ENCODE measurements around the gene CCNI2.

Gene CCNI2

DNA sequence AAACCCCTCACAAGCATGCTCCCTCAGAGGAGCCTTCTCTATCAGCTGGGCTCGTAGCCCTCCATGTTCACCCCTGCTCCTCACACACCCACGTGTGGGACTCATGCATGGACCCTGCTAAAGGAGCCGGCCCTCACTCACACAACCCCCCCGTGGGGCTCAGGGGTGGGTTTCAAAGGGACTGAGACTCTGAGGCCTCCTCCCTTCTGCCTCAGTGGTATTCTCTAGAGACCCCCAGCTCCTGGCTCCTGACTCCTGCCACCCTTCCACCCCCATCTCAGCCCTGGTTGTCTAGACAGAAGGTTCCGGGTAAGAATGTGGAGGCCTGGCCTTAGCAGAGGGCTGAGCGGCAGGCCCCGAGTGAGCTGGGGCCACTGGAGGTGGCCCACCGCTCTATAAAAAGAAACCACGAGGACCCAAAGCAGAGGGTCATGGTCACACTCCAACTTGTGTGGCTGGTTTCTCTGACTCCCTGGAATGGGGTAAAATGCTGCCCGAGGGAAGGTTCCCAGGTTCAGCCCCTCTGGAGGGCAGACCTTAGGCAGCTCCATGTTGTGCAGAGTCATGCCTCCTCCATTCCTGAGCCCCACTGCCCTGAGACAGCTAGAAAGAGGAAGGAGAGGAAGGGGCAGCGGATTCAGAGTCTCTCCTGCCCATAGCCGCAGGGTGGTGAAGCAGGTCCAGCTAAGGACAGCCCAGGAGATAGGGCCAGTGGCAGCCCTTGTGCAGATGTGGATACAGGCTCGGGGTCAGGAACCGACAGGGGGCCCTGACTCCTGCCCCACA, 19.0 kb downstream of the CCNI2 start:
- no peak for DNase-seq

DNA sequence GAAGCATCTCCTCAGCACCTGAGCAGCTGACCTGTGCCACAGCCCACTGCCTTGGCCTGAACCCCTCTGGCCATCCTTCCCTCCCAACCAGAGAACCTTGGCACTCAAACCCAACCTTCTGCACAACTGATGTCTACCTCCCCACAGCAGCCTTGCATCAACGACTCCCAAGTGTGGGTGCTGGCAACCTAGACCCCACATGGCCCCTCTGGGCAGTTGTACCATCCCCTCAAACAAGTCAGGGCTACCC, 19.5 kb downstream of the CCNI2 start:
- no peak for DNase-seq

DNA sequence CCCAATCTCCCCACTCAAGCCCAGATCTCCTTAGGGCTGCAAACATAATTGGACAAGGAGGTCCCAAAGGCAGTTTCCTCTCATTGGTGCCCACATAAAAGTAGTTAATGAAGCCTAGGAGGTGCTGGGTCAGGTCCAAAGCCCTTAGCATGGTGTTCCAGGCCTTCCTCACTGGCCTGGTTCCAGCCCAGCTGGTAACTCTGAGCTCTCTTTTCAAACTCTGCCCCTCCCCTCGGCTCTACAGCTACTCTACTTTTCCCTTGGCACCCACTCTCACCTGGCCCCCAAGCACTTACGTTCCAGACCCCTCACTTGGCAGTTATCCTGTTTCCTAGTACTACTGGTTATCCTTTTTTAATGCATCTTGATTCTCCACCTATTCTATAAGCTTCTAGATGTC, 19.9 kb downstream of the CCNI2 start:
- no peak for DNase-seq

GRCh38 chr5:132768485-132768868, 21.3 kb downstream of the CCNI2 start:
- DNase-seq: no peak

GRCh38 chr5:132770476-132771159, 23.4 kb downstream of the CCNI2 start:
- no peak for DNase-seq

DNA sequence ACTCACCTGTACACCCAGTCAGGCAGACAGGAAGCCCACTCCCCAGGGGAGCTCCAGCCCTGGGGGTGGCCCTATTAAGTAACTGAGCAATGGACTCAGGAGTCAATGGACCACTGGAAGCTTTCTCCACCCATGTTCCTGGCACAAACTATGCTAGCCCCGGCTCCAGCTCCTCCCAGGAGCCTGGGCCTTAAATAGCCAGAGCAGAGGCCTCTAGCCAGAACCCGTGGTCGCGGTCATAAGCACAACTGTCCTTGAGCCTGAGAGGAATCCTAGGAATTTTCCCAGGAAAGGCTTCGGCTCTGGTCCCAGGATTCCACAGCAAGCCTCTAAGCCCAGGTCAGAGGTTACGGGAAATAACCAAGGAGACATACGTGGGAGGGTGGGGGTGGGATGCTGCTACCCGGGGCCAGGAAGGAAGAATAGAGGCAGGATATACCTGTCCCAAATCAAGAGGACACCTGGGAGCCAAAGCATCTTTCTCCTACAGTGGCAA, 24.3 kb downstream of the CCNI2 start:
- no peak for DNase-seq

DNA sequence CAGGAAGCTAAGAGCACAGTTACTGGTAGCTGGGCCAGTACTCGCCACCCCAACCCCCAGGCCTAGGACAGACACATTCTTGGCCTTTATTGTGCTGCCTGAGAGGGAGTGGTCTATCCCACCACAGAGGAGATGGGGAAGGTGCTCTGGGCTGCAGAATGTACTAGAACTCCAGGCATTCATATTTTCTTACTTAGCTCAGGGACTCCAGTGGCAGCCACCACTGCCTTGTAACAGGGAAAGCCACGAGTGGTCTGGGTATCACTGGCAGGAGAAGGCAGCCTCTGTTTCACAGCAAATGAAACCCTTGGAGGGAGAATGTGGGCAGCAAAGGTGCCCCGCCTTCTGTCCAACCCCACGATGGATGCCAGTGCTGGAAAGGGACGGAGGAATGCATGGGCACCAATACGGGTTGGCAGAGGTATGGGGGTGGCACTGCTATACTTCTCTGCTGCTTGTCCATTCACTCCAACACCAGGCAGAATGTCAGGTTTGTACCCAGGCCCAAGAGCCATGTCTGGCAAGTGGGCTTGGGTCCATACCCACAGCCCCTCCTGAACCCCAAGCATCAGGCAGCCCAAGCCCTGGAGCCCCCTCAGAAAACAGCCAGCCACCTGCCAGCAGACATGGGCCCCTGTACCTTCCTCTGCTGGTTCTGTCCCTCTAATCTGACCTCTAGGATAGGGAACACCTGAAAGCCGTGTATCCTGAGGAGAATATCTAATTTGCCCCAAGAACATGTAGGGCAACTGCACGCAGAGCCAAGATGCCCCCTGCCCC, 25.3 kb downstream of the CCNI2 start:
- DNase-seq: no peak

DNA sequence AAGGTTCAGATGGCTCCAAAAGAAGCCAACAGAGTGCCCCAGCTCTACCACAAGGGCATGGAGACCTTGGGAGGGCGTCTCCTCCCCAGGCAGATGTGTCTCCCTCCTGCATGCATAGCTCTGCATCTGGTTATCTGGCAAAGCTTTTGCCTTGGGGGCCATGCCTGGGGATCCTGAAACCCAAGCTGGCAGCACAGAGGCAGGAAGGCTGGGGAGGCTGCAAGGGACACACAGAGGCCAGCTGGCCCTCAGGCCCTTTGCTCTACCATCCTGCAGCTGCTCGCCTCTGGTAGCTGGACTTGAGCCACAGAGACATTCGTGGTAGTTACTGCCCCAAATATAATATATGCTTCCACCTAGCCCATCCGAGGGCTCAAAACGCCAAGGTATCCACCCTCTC, 25.9 kb downstream of the CCNI2 start:
- no peak for DNase-seq

DNA sequence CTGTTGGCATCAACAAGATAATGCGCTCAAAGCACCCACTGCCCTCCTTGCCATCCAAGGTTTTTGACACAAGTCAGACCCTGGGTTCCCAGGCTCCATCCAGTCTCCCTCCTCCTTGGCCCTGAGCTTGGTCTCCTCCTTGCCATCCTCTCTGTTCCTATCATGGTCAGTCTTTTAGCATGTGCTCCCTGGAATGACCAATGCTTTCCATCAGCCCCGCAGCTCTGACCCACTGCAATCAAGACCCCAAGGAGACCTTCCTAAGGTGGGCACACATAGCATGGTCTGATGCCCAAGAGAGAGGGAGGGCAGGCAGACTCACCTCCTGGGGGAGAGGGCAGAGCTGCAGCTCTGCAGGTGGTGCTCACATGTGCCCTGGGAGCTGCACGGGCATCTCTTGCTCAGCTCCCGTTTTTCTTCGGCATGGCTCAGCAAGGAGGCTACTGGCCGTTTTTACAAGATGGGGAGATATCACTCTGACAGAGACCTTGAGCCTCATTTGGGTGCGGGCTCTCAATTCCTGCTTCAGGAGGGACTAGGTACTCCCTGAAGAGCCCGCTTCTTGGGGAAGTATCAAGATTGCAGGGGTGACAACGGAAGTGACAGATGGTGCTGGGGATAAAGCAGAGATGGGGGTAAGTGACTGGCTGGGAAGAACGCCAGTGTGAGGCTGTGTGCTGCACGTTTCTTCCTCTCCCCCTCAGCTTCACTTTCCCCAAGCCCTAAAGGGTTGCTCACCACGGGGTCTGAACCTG, 26.6 kb downstream of the CCNI2 start:
- DNase-seq: no peak

- no peak for DNase-seq
Observed at GRCh38 chr5:132774406-132774805, 27.2 kb downstream of the CCNI2 start.

DNA sequence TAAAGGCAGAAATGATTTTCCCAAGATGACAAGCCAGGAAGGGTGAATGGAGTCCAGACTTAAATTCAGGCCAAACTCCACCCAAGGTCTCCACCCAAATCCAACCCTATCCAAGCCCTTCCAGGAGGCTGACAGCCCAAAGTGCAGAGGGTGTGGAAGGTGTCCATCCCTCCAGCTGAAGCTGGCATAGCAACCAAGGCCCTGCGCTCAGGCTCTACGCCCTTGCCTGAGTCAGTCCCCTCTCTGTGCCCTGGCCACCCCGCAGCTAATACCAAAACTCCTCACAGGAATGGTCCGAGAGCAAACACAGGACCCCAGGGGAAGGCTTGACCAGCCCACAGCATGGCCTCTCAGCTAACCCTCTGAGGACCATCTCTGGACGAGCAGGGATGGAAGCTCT, 27.7 kb downstream of the CCNI2 start:
- no peak for DNase-seq

DNA sequence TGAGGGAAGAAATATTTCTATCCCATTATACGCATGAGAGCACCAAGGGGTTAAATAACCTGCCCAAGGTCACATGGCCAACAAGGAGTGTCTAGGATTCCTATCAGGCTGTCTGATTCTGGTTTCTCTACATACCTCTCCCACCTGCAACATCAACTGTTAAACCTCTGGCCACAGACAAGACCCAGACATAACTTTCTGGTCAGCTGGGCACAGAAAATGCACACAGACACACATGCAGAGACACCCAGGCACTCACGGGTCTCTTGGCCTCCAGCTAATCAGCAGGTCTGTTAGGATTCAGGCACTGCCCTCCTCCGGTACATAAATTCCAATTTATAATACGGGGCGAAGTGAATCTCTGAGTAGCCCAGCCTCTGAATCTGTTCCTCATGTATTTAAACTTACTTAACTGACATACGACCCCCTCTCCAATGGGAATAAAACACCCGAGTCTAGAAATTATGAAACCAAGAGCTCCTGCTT, 28.3 kb downstream of the CCNI2 start:
- no peak for DNase-seq

DNA sequence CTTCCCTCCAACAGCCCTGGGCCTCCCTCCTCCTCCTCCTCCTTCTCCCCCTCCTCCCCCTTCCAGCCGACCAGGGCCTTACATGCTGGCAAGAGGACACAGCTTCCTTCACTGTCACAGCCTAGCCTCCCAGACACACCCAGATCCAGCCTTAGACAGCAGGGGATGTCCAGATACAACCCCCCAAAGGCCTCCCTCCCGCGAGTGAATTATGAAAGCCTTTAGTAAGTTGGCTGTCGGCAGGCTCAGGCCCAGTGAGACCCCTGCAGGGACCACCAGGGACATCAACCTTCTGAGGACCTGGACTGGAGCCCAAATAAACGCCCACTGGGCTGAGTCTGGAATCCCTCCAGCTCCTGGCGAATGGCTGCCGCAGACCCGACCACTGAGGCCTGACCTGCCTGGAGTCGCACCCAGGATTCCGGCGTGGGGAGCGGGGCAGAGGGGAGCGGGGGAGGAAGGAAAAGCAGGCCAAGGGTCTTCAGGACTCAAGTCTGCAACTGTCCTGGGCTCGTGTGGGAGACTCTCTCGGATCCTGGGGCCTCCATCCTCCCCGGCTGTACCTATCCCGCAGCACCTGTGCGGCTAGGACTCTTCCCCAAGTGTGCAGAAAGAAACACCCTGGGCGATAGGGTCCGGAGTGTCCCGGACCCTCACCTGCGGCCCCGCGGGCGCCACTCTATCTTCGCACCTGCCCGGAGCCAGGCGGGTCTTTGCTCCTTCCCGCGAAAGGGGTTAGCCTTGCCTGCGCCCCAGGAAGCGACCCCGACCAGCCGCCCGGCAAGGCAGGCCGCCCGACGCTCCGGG, 29.1 kb downstream of the CCNI2 start:
- no peak for DNase-seq

DNA sequence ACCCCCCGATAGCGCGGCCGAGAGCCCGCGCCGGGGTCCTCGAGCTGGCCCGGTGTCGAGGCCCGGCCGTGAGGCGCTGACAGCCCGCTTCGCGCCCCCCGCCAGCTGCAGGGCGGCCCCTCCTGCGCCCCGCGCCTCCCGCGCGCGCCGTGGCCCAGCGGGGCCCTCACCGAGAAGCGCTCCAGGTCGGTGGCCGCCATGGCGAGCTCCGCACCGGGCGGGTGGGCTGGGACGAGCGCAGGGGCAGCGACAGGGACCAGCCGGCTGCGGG, 29.6 kb downstream of the CCNI2 start:
- DNase-seq: no peak

- peak; percentile 38 for DNase-seq
Observed at GRCh38 chr5:132777209-132778069, 30.2 kb downstream of the CCNI2 start, which contains the start of gene SEPTIN8. Gene SEPTIN8 (minus strand): TSS chr5:132777239. CDS start chr5:132777137, 102 bp downstream.

DNA sequence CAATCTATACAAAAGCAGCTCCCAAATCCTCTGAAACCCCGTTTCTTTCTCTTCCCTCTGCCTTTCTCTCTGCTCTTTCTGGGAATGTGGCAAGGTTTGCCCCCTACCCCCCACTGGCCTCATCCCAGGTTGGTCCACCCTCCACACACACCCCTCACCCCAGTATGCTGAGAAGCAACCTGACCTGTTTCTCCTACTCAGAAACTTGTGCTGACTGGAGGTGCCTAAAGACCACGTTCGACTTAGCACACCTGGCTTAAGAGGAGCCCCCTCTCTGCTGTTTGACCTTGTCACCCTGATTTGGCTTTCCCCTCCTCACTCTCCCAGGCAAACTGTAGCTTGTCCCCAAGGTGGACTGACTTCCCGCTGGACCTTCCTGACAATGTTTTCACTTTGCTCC, 30.9 kb downstream of the CCNI2 start:
- no peak for DNase-seq

GRCh38 chr5:132778856-132779255, 31.6 kb downstream of the CCNI2 start:
- DNase-seq: no peak

DNA sequence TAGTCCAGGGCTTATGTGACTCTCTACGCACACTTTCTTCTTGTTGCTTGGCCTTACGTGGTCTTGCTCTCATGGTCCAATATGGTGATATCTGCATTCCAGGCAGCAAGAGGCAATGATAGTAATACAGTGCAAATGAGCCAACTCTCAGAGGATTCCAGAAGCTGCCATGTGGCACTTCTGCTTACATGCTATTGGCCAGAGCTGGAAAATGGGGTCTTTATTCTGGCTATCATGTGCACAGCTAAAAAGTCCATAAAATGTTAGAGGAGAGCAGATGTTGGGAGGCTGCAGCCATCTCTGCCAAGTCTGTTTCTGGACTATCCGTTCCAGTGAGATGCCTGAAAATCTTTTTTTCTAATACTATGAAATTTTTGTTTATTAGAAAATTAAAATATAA, 32.7 kb downstream of the CCNI2 start:
- DNase-seq: no peak

GRCh38 chr5:132780577-132780976, 33.4 kb downstream of the CCNI2 start:
- no peak for DNase-seq

DNA sequence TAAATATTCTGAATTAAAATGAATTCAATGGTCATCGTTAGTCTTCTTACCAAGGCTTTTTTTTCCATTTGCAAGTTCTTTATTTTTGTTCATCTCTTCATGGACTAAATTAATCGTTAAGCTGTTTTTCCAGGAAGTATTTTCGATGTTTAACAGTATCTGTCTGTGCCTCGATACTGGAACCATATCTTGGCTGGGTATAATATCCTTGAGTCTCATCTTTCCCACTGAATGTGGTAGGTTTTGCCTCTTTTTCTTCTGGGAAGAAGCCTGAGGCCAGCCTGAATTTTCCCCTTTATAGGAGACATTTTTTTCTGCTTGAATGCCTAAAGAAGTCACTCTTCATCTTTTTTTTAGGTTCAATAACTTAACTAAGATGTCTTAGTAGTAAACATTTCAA, 33.8 kb downstream of the CCNI2 start:
- no peak for DNase-seq

GRCh38 chr5:132782101-132782500, 34.9 kb downstream of the CCNI2 start:
- no peak for DNase-seq

Data from stimulated activated CD4-positive, alpha-beta T cell treated with anti-CD3 and anti-CD28 coated beads, Interleukin-4, amount 100 ng/mL, for 24 hours (primary cell).